HG03025 (cell line): Measurements from ENCODE around the gene GARNL3.

Source experiments
- ATAC-seq: cut with Tn5 transposase; IDR thresholded peaks from one replicate; pipeline ENCODE4 v1.9.1; 2021; ENCODE audit warnings: mild to moderate bottlenecking, moderate library complexity; ENCODE audit not compliant: unreplicated experiment, low FRiP score

GARNL3 gene

DNA sequence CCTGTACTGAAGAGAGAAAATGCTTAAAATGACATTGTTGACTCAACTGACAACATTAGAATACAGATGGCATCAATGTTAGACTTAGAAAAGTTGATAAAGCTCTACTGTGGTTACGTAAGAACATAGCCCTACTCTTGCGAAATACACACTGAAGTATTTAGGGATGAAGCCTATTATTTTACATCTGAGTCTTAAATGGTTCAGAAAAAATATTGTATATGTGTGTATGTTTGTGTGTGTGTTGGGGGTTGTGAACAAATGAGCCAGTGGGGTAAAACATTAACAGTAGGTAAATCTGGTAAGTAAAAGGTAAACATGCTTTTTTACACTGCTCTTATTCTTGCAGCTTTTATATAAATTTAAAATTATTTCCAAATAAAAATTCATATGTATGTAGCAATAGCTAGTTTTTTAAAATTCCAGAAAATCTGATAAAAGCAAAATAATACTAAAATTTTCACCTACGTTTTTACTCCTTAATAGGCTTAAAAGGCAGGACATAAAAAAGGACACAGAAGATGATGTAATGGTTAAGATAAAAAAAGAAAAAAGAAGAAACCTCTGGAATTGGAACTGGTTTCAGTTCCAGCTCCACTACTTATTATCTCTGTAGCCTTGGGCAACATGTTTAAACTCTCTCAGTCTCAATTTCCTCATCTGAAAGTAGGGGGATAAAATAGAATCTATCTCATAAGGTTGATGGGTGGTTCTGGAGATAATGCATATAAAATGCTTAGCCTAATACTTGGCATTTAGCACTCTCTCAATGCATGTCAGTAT, 44.3 kb downstream of the GARNL3 start:
- no peak for ATAC-seq

DNA sequence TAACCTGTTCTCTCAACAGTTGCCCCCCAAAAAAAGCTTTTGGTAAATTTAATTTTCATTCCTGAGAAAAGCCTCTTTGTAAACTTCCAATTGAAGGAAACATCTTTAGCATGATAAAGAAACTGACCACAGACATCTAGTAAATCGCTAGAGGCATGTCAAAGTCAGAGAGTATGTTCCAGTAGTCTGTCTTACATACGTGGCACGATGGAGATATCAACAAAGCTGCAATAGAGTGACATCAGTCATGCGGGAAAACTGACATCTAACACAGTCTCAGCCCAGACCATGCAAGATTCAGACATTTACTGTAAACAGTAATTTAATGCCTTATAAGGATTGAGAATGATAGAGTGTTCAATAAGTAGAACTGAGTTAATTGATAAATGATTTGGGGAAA, 45.1 kb downstream of the GARNL3 start:
- ATAC-seq, result no peak

DNA sequence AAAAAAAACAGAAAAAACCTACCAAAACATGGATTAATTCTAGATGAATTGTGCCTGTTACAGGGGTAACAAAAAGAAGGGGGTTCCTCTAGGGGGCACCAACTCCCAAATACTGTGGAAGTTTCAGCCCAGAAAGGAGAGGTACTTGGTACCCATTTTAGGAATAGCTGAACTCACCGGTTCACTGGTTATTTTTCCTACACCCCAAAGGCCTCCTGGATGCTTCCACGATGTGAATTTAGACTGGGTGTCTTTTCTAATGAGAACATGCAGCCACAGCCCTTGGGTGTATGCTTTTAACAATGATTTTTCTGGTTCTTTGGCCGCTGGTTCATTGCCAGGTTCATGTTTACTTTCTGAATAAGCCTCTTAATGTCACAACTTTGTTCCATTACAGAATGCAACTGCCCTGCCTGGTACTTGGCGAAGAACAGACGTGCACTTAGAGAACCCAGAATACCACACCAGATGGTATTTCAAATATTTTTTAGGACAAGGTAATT, 46.7 kb downstream of the GARNL3 start:
- no peak for ATAC-seq

- ATAC-seq, result no peak
Observed at GRCh38 chr9:127313042-127313560, 48.5 kb downstream of the GARNL3 start.

DNA sequence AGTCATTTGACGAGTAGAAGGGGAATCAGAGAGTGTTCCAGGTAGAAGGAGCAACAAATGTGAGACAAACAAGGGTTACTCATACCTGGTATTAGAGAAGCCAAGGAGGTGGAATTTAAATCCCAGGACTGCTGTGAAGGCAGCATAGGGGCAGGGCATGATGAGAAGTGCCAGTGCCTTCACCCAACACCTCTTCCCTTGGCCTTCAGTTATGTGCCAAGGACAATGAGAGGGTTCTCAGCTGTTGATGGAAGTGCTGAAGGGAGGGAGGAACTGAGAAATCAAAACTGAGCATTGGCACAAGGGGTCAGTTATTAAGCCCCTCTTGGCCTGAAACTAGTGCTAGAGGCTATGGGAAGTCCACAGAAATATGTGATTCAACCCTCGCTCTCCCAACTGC, 50.3 kb downstream of the GARNL3 start:
- ATAC-seq, result no peak

- ATAC-seq, result no peak
Observed at GRCh38 chr9:127316586-127317323, 52.2 kb downstream of the GARNL3 start.

GRCh38 chr9:127318651-127319167, 54.1 kb downstream of the GARNL3 start:
- ATAC-seq, result no peak

- ATAC-seq, result no peak
Observed at GRCh38 chr9:127319366-127320114, 55.0 kb downstream of the GARNL3 start.

DNA sequence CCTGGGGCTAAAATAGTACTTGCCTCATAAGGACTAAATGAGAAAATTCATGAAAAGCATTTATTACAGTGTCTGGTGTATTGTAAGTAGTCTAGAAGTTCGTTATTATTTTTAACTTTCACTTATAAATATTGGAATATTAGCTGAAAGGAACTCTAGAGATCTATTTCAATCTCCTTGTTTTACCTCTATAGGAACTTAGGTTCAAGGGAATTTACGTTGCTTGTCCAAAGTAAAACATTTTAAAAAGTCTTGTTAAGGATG, 55.5 kb downstream of the GARNL3 start:
- no peak for ATAC-seq

GRCh38 chr9:127323393-127323792, 58.8 kb downstream of the GARNL3 start:
- ATAC-seq, result no peak

DNA sequence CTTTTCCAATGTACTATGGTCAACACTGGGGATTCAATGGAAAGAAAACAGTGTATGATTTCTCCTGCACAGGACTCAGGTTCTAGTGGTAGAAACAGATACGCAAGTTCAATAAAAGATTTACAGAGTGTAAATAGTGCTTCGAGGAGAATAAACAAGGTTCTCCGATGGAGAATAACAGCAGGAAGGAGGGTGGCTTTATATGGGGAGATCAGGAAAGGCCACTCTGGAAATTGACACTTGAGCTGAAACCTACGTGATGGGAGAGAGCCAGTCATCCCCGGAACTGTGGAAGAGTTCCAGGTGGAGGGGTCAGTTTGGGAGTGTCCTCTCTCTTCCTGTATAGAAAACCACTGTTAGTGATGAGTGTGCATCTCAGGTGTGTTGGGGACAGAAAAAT, 65.9 kb downstream of the GARNL3 start:
- no peak for ATAC-seq

DNA sequence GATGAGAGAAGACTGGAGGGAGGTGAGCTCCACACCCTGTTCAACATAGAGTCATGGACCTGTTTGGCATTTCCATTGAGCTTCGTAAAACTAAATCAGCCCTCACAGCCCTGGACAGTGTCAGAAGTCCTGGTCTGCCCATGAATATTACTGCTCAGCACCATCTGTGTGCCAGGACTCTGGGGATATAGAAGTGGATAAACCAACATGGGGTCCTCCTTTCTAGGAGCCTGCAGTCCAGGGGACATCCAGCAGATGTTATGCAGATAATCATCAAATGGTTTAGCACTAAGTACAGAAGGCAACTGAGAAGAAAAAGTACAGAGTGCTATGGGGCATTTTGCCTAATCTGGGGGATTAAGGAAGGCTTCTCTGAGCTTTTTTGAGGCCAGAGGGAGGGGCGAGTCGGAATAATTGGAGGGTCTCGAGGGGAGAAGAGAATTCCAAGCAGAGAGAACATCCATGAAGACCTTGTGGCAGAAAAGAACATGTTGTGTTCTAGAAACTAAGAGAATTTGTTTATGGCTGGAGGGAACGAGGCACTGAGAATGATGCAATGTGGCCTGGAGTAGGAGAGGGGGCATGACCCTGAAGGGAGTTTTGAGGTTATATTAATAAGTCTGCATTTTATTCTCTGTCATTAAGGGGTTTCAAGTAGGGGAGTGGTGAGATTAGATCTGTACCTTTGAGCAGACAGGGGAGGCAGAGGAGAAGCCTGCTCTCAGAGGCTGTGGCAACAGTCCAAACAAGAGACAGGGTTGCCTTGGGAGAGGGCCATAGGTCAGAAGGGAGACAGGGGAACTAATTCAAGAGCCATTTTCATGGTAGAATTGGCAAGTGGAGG, 68.9 kb downstream of the GARNL3 start:
- no peak for ATAC-seq

- ATAC-seq, result no peak
Observed at GRCh38 chr9:127334725-127335124, 70.2 kb downstream of the GARNL3 start.

DNA sequence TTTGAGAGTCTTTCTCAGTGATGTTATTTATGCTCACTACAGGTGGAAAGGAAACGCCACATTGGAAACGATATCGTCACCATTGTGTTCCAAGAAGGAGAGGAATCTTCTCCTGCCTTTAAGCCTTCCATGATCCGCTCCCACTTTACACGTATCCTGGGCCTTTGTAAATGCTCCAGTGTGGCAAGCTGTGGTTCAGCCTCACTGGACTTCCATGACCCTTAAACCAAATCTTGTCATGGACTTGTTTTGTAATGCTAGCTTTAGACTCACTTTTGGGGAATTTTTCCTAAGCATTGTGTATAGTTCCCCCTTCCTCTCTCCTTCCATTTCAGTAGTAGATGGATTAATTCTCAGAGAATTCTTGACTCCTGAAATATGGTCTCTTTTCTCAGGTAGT, 71.5 kb downstream of the GARNL3 start:
- ATAC-seq, result no peak

DNA sequence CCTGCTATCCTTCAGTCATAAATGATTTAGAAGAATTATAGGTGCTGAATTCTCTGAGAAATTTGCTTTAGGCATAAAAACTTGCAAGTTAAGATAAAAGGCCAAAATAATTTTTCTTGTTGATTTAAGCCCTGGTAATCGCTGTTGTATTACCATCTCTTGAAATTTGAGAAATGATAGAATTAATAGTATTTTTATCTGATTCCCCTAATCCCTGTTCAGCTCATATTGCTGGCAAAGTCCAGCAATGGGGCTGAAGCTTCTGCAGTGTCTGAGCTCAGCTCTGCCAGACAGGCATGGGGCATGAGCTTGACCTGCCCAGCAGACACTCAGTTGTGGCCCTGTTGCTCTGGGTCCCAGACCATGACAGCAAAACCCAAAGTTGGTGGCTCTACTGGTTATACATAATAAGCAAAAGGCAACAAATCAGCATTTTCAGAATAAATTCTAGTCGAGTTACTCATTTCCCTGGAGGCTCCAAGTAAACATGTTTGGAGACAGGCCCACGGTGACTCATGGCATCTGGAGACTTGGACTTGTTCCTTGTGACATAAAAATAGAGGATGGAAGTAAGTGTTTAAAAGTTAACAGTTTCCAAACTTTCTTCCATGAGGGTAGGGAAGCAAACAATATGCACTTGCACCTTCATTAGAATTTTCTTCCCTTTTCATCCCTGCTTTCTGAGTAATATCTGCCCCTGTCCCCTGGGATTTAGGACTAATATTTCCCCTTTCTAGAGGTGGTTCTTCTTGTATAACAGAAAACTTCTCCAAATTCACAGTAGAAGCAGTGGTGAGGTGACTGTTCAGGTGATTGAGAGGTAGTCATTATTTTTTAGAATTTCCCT, 72.2 kb downstream of the GARNL3 start:
- no peak for ATAC-seq

GRCh38 chr9:127340721-127341120, 76.1 kb downstream of the GARNL3 start:
- ATAC-seq, result no peak

DNA sequence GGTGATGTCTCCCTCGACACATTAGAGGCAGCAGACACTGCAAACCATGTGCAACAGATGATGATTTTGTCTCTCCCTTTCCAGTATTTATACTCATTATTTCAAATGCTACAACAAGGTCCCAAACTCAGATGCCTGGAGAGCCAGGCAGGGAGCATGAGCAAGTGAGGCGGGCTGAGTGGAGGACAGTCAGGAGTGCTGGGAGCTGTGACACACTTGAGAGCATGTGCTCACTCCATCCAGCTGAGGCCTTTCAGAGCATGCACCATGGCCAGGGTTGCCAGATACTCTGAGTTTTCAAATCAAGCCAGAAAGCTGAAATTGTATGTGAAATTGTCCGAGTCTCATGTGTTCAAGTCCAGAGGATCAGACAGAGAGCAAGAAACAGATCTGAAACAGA, 76.6 kb downstream of the GARNL3 start:
- no peak for ATAC-seq

DNA sequence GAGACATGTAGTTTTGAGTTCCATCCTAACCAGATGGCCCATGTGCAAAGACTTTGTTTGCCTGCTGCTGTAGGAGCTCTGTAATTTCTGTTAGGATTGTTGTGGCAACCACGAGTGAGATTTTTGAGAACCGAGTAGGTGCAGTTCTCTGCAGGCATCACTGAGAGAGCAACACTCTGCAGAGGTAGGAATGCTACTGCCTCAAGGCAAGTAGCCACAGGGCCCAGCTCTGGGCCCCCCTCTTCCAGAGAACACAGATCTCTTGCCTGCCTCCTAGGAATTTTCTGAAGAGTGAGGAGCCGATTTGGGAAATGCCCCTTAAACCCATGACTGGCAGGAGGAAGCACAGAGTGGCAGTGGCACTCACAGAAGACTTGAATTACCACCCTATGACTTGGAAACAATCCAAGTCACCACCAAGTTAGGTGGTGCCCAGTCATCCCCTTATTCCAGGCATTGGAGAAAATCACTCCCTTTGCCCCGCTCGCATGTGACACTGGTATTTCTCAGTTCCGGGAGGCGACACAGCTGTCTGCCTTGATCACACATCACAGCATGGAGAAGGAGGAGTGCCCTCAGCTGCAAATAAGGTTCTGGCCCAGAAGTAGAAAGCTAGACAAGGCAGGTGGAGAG, 79.9 kb downstream of the GARNL3 start:
- no peak for ATAC-seq

GRCh38 chr9:127345566-127345965, 81.0 kb downstream of the GARNL3 start:
- no peak for ATAC-seq
